GM10266 (cell line): ENCODE measurements around the gene MAGEA9.
"Not testable (repeated sequence)": the region's sequence is repeated elsewhere in the genome, so short reads cannot be mapped to it uniquely, and the experiment has no call there.

Experiments
- DNase-seq: peaks from one replicate; pipeline ENCODE4 v3.0.0; 2012; ENCODE audit errors: extremely low spot score
- CTCF ChIP-seq: IDR thresholded peaks from 2 replicates; pipeline ENCODE4 v1.5.1; 2012; ENCODE audit warnings: mild to moderate bottlenecking, low read depth; ENCODE audit not compliant: control insufficient read depth, insufficient read depth; ENCODE audit errors: missing control alignments

The MAGEA9 gene

GRCh38 chrX:149781727-149782126, at the start of gene MAGEA9:
Gene MAGEA9, plus strand, starts transcription at chrX:149781930. Its CDS starts 4,281 bp downstream, at chrX:149786211.
- DNase-seq = not testable (repeated sequence)

GRCh38 chrX:149742269-149742668, 39.5 kb upstream of the MAGEA9 start:
- not testable (repeated sequence) for DNase-seq

- not testable (repeated sequence) for DNase-seq
Observed at GRCh38 chrX:149746390-149747007, 35.2 kb upstream of the MAGEA9 start.

- no peak for TF ChIP-seq CTCF
- DNase-seq = no peak
Observed at GRCh38 chrX:149757206-149758067, 24.3 kb upstream of the MAGEA9 start.

- DNase-seq = no peak
Observed at GRCh38 chrX:149758068-149758714, 23.5 kb upstream of the MAGEA9 start.

GRCh38 chrX:149758715-149759078, 23.0 kb upstream of the MAGEA9 start:
- DNase-seq = not testable (repeated sequence)

More at GRCh38 chrX:149758068-149758714, 23.5 kb upstream of the MAGEA9 start:
- no peak for TF ChIP-seq CTCF

GRCh38 chrX:149759824-149760223, 21.9 kb upstream of the MAGEA9 start:
- DNase-seq = no peak
- TF ChIP-seq CTCF = no peak

- no peak for TF ChIP-seq CTCF
- no peak for DNase-seq
Observed at GRCh38 chrX:149760965-149761364, 20.8 kb upstream of the MAGEA9 start.

GRCh38 chrX:149761858-149762674, 19.7 kb upstream of the MAGEA9 start:
- DNase-seq = not testable (repeated sequence)
